Mesendoderm (in vitro differentiated cells): Measurements from ENCODE around the gene OR10A3.
A peak's percentile ranks its signal among the peaks of the same experiment; 100 is the strongest.

Experiments
- DNase-seq: peaks from one replicate; pipeline ENCODE4 v3.0.0; 2013
- H2AK5ac ChIP-seq: 2 replicates; pipeline ENCODE4 v1.6.1; 2013; ENCODE audit warnings: low read length, inconsistent platforms
- H2BK120ac ChIP-seq: 2 replicates; pipeline ENCODE4 v1.6.1; 2013; ENCODE audit warnings: low read depth, mild to moderate bottlenecking, low read length, moderate library complexity, mixed read lengths
- H2BK15ac ChIP-seq: replicated peaks from 2 replicates; pipeline ENCODE4 v1.6.1; 2013; ENCODE audit warnings: low read depth, mild to moderate bottlenecking, moderate library complexity
- H2BK5ac ChIP-seq: 2 replicates; pipeline ENCODE4 v1.6.1; 2013; ENCODE audit warnings: low read length, inconsistent platforms
- H3K18ac ChIP-seq: 2 replicates; pipeline ENCODE4 v1.6.1; 2013; ENCODE audit warnings: mild to moderate bottlenecking, low read length, mixed read lengths
- H3K23ac ChIP-seq: one replicate; pipeline ENCODE4 v1.6.1; 2013; ENCODE audit warnings: low read length
- H3K27ac ChIP-seq: 2 replicates; pipeline ENCODE4 v1.5.1; 2013; ENCODE audit warnings: low read depth, mild to moderate bottlenecking, inconsistent platforms, low read length, moderate library complexity
- H3K27me3 ChIP-seq: 2 replicates; pipeline ENCODE4 v1.6.1; 2013; ENCODE audit warnings: low read length, control low read depth, mild to moderate bottlenecking, inconsistent platforms; ENCODE audit not compliant: insufficient read depth, poor library complexity
- H3K36me3 ChIP-seq: 2 replicates; pipeline ENCODE4 v1.6.1; 2013; ENCODE audit warnings: low read length, inconsistent platforms; ENCODE audit not compliant: control insufficient read depth, insufficient read depth
- H3K4ac ChIP-seq: one replicate; pipeline ENCODE4 v1.6.1; 2013; ENCODE audit warnings: low read depth, mild to moderate bottlenecking, low read length, moderate library complexity
- H3K4me1 ChIP-seq: 2 replicates; pipeline ENCODE4 v1.6.1; 2013; ENCODE audit warnings: low read depth, low read length, inconsistent platforms; ENCODE audit not compliant: control insufficient read depth
- H3K4me2 ChIP-seq: 2 replicates; pipeline ENCODE4 v1.6.1; 2013; ENCODE audit warnings: low read length
- H3K4me3 ChIP-seq: 2 replicates; pipeline ENCODE4 v1.5.1; 2013; ENCODE audit warnings: mild to moderate bottlenecking, low read length
- H3K56ac ChIP-seq: one replicate; pipeline ENCODE4 v1.6.1; 2013; ENCODE audit warnings: low read length
- H3K79me1 ChIP-seq: 2 replicates; pipeline ENCODE4 v1.6.1; 2013; ENCODE audit warnings: low read length, inconsistent platforms
- H3K79me2 ChIP-seq: 2 replicates; pipeline ENCODE4 v1.6.1; 2013; ENCODE audit warnings: mild to moderate bottlenecking, low read length; ENCODE audit not compliant: control insufficient read depth, insufficient read depth
- H3K9ac ChIP-seq: 2 replicates; pipeline ENCODE4 v1.6.1; 2013; ENCODE audit warnings: low read length, inconsistent platforms
- H4K5ac ChIP-seq: one replicate; pipeline ENCODE4 v1.6.1; 2013; ENCODE audit warnings: low read length
- H4K8ac ChIP-seq: one replicate; pipeline ENCODE4 v1.6.1; 2013; ENCODE audit warnings: low read depth, mild to moderate bottlenecking, control low read depth, low read length, moderate library complexity
- WGBS: extraction: QIAGEN DNeasy Blood & Tissue Kit; methylation state at CpG from one replicate; pipeline ENCODE4 v1.1.7; 2013; ENCODE audit warnings: low lambda C conversion rate, missing lambda C conversion rate; ENCODE audit not compliant: insufficient coverage; ENCODE audit errors: extremely low coverage; 5-methylcytosine and 5-hydroxymethylcytosine counted together

OR10A3 gene

GRCh38 chr11:7931168-7931567 lies 10.3 kb downstream of the OR10A3 start, which contains the start of gene OR10A6:
Gene OR10A6 (minus strand): TSS chr11:7931268. CDS start chr11:7928662, 2,606 bp downstream.
- H4K8ac ChIP-seq, result no peak within 1 kb of the TSS
- no peak within 1 kb of the TSS for H3K23ac ChIP-seq
- H2BK15ac ChIP-seq, result no peak within 1 kb of the TSS
- no peaks in the 10 kb centered on the region for H3K4me1 ChIP-seq
- H3K36me3 ChIP-seq, result no peaks in the 10 kb centered on the region
- no peaks in the 10 kb centered on the region for H3K79me1 ChIP-seq
- H3K9ac ChIP-seq, result no peak within 1 kb of the TSS
- no peak within 1 kb of the TSS for H3K4me2 ChIP-seq
- no peak within 1 kb of the TSS for H3K27ac ChIP-seq
- no peak for DNase-seq
- H3K4ac ChIP-seq, result no peak within 1 kb of the TSS
- H3K4me3 ChIP-seq, result no peak within 1 kb of the TSS
- no peaks in the 10 kb centered on the region for H3K27me3 ChIP-seq
- no peaks in the 10 kb centered on the region for H3K79me2 ChIP-seq
- no peak within 1 kb of the TSS for H4K5ac ChIP-seq
- WGBS, result no CpG with 5 or more reads among the region's 4 CpGs
- H3K56ac ChIP-seq, result no peak within 1 kb of the TSS
- no peak within 1 kb of the TSS for H3K18ac ChIP-seq
- H2BK5ac ChIP-seq, result no peak within 1 kb of the TSS
- no peak within 1 kb of the TSS for H2BK120ac ChIP-seq
- no peak within 1 kb of the TSS for H2AK5ac ChIP-seq

- no peak overlapping the region for H3K4me3 ChIP-seq
- H3K18ac ChIP-seq, result no peak overlapping the region
- WGBS, result no CpG with 5 or more reads among the region's 6 CpGs
- H4K8ac ChIP-seq, result no peak overlapping the region
- no peak overlapping the region for H3K56ac ChIP-seq
- no peak overlapping the region for H3K27ac ChIP-seq
- H3K23ac ChIP-seq, result no peak overlapping the region
- no peak overlapping the region for H3K4me2 ChIP-seq
- DNase-seq, result no peak
- H3K79me1 ChIP-seq, result no peaks in the 10 kb centered on the region
- H2BK120ac ChIP-seq, result no peak overlapping the region
- H3K36me3 ChIP-seq, result no peaks in the 10 kb centered on the region
- no peak overlapping the region for H3K9ac ChIP-seq
- no peak overlapping the region for H2BK15ac ChIP-seq
- H4K5ac ChIP-seq, result no peak overlapping the region
- no peak overlapping the region for H2AK5ac ChIP-seq
- H2BK5ac ChIP-seq, result no peak overlapping the region
- no peak overlapping the region for H3K4ac ChIP-seq
- no peaks in the 10 kb centered on the region for H3K4me1 ChIP-seq
- H3K27me3 ChIP-seq, result no peaks in the 10 kb centered on the region
- no peaks in the 10 kb centered on the region for H3K79me2 ChIP-seq
Observed at GRCh38 chr11:7927635-7928034, 13.9 kb downstream of the OR10A3 start.

GRCh38 chr11:7924536-7924935 lies 17.0 kb downstream of the OR10A3 start:
- Histone ChIP-seq H3K4ac (no peak overlapping the region), H4K5ac (no peak overlapping the region), H3K79me2 (no peaks in the 10 kb centered on the region), H3K4me1 (no peaks in the 10 kb centered on the region), H3K23ac (no peak overlapping the region), H3K18ac (no peak overlapping the region), H3K27ac (no peak overlapping the region), H3K36me3 (no peaks in the 10 kb centered on the region), H3K79me1 (no peaks in the 10 kb centered on the region), H2BK120ac (no peak overlapping the region), H2AK5ac (no peak overlapping the region), H2BK5ac (no peak overlapping the region), H3K9ac (no peak overlapping the region), H4K8ac (no peak overlapping the region), H3K4me3 (no peak overlapping the region), H3K27me3 (no peaks in the 10 kb centered on the region), H3K56ac (no peak overlapping the region), H3K4me2 (no peak overlapping the region), H2BK15ac (no peak overlapping the region)
- WGBS, result no CpG with 5 or more reads among the region's 2 CpGs
- DNase-seq, result peak; percentile 36

GRCh38 chr11:7918141-7918540 lies 23.4 kb downstream of the OR10A3 start:
- Histone ChIP-seq H3K4ac (no peak overlapping the region), H3K36me3 (no peaks in the 10 kb centered on the region), H4K8ac (no peak overlapping the region), H3K4me3 (no peak overlapping the region), H3K23ac (no peak overlapping the region), H3K79me2 (no peaks in the 10 kb centered on the region), H2BK5ac (no peak overlapping the region), H3K4me2 (no peak overlapping the region), H4K5ac (no peak overlapping the region), H2AK5ac (no peak overlapping the region), H2BK120ac (no peak overlapping the region), H3K79me1 (no peaks in the 10 kb centered on the region), H3K27me3 (no peaks in the 10 kb centered on the region), H3K27ac (no peak overlapping the region), H3K56ac (no peak overlapping the region), H2BK15ac (no peak overlapping the region), H3K4me1 (no peaks in the 10 kb centered on the region), H3K9ac (no peak overlapping the region), H3K18ac (no peak overlapping the region)
- WGBS, result no CpG with 5 or more reads among the region's 2 CpGs
- no peak for DNase-seq

GRCh38 chr11:7911011-7911410 lies 30.5 kb downstream of the OR10A3 start:
- no peak overlapping the region for H3K4me3 ChIP-seq
- no peak overlapping the region for H2AK5ac ChIP-seq
- H2BK120ac ChIP-seq, result no peak overlapping the region

GRCh38 chr11:7910286-7910788 lies 31.2 kb downstream of the OR10A3 start:
- no peak overlapping the region for H4K5ac ChIP-seq
- H4K8ac ChIP-seq, result no peak overlapping the region
- no peaks in the 10 kb centered on the region for H3K27me3 ChIP-seq
- no peaks in the 10 kb centered on the region for H3K79me1 ChIP-seq
- peak overlapping the region; percentile 68 for H3K18ac ChIP-seq
- peak overlapping the region; percentile 4 for H3K56ac ChIP-seq
- no peak overlapping the region for H3K4me3 ChIP-seq
- peak overlapping the region; percentile 81 for H3K27ac ChIP-seq
- peak overlapping the region; percentile 84 for H2BK5ac ChIP-seq
- H2BK120ac ChIP-seq, result peak overlapping the region; percentile 61
- peaks cover 3% of the 10 kb centered on the region for H3K79me2 ChIP-seq
- no peak overlapping the region for H2AK5ac ChIP-seq
- H3K9ac ChIP-seq, result no peak overlapping the region
- peak; percentile 77 for DNase-seq
- peaks cover 12% of the 10 kb centered on the region for H3K4me1 ChIP-seq
- H2BK15ac ChIP-seq, result peak overlapping the region; percentile 99
- no CpG with 5 or more reads among the region's 2 CpGs for WGBS
- no peak overlapping the region for H3K4me2 ChIP-seq
- peak overlapping the region; percentile 55 for H3K4ac ChIP-seq
- no peaks in the 10 kb centered on the region for H3K36me3 ChIP-seq
- no peak overlapping the region for H3K23ac ChIP-seq

More at GRCh38 chr11:7911011-7911410, 30.5 kb downstream of the OR10A3 start:
- no peak overlapping the region for H4K5ac ChIP-seq
- no peaks in the 10 kb centered on the region for H3K79me2 ChIP-seq
- H3K27me3 ChIP-seq, result no peaks in the 10 kb centered on the region
- no peak overlapping the region for H3K27ac ChIP-seq
- H3K9ac ChIP-seq, result no peak overlapping the region
- no peak overlapping the region for H3K18ac ChIP-seq
- H2BK15ac ChIP-seq, result no peak overlapping the region
- no peak for DNase-seq
- peak overlapping the region; percentile 57 for H2BK5ac ChIP-seq
- no peaks in the 10 kb centered on the region for H3K36me3 ChIP-seq
- H3K4me2 ChIP-seq, result no peak overlapping the region
- no peaks in the 10 kb centered on the region for H3K79me1 ChIP-seq
- H3K4ac ChIP-seq, result no peak overlapping the region
- peaks cover 12% of the 10 kb centered on the region for H3K4me1 ChIP-seq
- H4K8ac ChIP-seq, result no peak overlapping the region
- peak overlapping the region; percentile 36 for H3K56ac ChIP-seq
- H3K23ac ChIP-seq, result no peak overlapping the region
